Kidney tubule cell (primary cell): Measurements from ENCODE around the gene SEMA6B.

Experiments
- DNase-seq: peaks from one replicate; pipeline ENCODE4 v3.0.0-alpha.2; 2018; ENCODE audit warnings: low spot score

Gene SEMA6B

DNA sequence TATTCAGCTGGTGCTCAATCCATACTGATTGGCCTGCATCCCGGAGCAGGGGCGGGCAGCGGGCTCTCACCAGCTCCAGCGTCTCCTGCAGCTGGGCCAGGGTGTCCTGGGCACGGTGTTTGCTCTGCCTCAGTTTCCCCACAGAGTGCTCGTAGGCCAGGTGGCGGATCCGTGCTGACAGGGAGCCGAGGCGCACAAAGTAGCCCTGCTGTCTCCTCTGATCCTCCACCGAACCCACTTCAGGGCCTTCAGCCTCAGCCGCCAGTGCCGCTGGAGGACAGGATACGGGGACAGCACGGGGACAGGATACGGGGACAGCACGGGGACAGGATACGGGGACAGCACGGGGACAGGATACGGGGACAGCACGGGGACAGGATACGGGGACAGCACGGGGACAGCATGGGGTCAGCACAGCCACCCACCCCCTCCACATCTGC lies 33.9 kb downstream of the SEMA6B start:
- DNase-seq, result no peak

DNA sequence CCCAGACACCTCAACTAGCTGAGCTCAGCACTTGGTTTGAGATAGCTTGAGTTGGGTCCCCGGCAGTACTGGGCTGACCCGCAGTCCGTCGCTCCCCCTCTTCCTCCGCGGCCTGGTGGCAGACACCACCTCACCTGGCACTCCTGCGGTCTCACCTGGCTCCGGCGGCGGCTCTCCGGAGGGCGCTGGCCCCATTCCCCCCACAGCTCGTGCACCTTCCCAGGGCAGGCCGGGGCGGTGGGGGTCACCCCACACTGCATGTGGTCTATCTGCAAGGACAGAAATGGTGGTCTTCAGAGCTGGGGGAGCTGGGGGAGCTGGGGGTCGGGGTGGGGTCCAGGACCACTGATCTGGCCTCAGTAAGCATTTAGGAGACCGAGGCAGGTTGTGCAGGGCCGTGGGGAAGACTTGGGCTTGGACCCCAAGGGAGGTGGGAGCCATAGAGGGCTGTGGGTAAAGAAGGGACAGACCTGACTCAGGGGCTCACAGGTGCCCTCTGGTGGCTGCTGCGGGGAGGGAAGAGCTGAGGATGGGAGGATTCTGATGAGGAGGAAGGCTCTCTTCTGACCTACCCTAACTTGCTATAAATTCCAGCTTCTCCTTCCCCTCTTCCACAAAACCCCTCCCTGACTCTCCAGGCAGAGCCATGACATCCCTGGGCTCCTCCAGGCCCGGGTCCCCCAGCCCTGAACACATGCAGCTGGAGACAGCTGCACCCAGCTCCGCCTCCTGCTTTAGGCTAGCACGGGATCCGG lies 34.5 kb downstream of the SEMA6B start:
- peak; percentile 49 for DNase-seq

DNA sequence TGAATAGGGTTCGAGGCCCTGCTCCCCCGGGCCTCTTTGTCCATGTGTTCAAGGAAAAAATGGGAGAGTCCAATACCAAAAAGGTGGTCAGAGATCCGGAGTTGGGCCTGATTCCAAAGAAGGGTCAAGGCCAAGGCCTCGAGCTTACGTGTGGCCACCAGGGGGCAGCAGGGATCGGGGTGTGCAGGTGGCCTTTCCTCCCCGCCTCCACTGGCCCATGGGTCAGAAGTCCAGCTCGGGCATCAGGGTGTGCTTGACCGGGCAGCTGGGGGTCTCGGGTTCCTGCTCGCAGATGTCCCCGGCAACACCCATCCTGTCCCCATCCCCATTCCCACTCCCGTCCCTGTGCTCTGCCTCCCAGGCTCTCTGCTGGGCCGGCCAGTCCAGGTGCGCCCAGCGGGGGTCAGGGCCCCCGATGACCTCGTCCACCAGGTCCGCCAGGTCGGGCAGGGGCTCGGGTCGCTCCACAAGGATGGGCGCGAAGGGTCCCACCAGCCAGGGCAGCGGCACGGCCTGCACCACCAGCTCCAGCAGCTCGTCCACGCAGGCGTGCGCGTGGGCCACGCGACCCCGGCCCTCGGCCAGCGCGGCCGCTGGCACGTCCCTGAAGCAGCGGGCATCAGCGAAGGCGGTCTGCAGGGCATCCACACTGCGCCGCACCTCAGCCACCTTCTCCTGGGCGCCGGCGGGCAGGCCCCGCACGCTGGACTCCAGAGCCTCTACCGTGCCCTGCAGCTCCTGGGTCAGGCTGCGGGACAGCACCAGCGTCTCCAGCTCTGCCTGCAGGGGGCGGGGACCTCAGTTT lies 36.0 kb downstream of the SEMA6B start:
- peak; percentile 47 for DNase-seq

- DNase-seq, result no peak
Measured at GRCh38 chr19:4522291-4523002, 37.0 kb downstream of the SEMA6B start.

DNA sequence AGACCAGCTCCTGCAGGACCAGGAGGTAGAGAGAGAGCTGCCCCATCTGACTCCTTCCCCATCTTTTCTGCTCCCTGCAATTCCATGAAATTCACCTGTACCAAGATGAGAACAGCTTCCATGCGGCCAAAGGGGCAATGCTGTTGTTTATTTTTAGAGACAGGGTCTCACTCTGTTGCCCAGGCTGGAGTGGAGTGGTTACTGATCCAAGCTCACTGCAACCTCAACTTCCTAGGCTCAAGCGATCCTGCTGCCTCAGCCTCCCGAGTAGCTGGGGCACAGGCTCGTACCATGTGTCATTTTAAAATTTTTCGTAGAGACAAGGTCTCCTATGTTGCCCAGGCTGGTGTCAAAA lies 37.6 kb downstream of the SEMA6B start:
- DNase-seq, result no peak

DNA sequence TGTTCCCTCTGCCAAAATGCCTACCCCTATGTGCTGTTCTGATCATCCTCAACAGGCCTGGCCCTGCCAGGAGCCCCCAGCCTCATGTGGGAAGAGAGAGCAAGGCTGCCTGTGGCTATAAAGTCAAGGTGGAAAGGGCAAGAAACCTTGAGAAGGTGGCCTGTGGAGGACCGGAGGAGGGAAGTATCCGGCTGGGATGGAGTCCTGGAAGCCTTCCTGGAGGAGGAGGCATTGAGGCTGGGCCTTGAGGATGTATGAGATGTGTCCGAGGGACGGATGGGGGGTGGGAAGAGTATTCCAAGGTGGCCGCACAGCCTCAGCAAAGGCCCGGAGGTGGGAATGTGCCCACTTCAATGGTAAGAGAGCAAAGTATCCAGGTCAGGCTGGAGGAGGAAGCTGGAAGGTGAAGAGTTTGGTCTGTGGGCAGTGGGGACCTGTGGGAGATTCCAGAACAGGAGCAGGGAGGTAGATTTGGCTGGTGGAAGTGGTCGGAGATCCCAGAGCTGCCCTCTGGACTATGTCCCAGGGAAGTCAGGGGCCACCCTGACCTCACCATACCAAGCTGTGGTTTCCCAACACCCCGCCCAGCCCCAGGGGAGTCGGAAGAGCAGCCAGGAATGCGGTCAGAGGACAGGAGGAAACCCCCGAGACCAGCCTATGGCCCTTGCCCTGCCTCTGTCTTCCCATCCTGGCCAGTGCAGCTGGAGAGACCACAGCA lies 38.2 kb downstream of the SEMA6B start:
- DNase-seq, result peak; percentile 12

DNA sequence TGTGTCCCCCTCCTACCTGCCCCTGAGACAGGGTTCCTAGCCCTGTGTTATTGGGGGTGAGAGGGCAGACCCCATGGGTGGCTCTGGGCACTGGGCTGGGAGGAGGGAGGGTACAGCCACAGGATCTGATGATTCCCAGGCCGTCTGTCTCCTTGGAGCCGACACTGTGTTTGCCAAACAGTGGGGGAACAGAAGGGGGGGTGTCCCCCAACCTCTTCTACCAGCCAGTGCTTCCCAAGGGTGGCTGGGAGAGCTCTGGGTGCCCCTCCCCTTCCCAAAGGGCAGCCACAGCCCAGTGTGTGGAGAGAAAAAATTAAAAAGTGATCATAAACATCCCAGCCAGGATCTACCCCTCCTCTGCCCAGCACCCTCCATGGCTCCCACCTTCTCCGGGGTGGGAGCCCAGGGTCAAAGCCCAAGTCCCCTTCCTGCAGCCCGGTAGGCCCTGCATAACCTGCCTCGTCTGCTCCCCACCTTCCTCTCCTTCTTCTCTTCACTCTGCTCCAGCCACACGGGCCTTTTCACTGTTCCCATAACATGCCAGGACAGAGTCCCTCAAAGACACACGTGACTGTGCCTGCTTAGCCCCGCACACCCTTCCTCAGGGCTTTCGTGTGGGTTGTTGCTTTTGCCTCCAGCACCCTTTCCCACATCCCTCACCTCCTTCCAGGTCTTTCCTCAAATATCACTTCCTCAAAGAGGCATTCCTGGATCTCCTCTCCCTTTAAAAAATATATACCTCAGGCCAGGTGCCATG lies 39.8 kb downstream of the SEMA6B start:
- no peak for DNase-seq

GRCh38 chr19:4519172-4519496 lies 40.4 kb downstream of the SEMA6B start:
- no peak for DNase-seq

DNA sequence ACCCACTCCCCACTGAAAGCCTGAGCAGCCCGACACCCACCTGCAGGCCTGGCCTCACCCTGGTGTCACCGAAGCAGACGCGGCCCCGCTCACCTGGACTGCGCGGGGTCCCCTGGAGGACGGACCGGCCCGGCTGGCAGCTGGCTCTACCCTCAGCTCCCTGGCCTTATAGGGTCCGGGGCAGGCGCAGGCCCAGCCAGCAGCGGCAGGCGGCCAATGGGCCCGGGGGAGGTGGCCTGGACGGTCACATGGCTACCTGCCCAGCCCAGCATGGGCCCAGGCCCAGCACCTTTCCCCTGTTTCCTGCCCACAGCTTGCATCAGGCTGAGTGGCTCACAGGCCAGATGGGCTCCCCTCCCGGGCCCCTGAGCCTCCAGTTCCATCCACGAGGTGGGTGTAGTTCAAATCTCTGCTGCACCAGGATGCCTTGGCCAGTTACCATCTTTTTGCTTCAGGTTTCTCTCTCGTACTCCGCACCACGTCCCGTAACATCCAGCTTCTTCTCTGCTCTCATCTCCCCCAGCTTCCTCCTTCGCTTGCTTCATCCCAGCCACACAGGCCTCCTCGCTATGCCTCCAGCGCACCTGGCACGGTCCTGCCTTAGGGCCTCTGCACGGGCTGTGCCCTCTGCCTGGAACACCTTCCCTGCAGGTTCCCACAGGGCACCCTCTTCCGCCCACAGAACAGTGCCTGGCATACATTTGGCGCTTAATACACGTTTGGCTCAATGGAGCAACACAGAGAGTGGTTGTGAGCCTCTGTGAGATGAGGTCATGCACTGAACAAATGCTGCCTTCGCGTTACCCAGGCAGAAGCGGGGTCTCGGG lies 40.9 kb downstream of the SEMA6B start, which contains the start of gene PLIN4:
PLIN4 (minus strand) TSS at position 142 of the 827 bp plus-strand sequence. CDS start 214 bp downstream, outside the sequence.
- DNase-seq, result peak; percentile 25

DNA sequence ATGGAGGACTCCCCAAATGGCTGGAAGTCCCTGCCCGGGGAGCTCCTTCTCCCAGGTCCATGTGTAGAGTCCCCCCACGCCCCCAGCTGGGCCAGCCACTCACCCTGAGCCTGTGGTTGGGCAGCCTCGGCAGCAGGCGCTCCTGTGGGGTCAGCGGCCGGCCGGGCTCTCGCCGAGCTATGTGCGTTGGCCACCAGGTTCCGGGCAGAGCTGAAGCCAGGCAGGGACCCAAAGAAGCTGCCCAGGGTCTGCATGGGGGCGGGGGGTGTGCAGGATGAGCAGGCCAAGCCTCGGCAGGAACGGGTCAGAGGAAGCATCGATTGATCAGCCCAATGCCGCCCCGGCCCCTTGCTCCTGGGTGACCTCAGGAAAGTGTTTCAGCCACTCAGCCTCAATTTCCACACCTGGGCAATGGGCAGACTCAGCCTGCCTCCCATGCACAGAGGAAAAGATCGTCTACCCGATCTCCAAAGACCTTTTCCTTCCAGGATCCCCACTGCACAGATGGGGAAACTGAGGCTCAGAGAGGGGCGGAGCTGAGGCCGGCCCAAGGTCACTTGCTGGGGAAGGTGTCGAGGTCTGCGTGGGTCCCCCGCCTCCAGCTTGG lies 41.9 kb downstream of the SEMA6B start:
- DNase-seq, result no peak

DNA sequence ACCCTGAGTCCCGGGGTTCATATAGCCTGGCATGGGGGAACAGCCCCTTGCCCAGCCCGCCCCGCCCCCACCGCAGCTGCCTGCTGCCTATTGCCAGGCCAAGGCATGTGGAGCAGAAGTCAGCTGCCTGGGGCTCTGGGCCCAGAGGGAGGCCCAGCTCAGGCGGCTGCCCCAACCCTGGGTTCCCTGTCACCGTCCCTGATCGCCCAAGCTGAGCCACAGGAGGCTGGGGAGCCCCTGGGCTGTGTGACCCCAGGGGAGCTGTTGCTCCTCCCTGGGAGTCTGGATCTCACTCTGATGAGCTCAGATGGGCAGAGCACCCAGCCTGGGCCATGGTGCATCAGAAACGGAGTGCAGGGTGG lies 42.6 kb downstream of the SEMA6B start:
- DNase-seq, result no peak

- DNase-seq, result no peak
Measured at GRCh38 chr19:4516199-4516938, 43.1 kb downstream of the SEMA6B start.

DNA sequence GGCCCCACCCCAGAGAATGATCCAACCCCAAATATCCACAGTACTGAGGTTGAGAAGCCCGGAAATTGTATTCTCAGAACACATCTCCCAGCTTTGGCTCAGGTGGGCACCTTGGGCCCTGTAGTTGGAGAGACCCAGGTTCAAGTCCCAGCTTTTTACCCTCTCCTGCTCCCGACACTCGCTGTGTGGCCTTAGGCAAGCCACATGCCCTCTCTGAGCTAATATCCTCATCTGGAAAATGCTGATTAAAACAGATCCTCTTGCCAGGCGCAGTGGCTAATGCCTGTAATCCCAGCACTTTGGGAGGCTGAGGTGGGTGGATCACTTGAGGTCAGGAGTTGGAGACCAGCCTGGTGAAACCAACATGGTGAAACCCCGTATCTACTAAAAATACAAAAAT lies 43.8 kb downstream of the SEMA6B start:
- no peak for DNase-seq

GRCh38 chr19:4513248-4513647 lies 46.2 kb downstream of the SEMA6B start:
- no peak for DNase-seq

DNA sequence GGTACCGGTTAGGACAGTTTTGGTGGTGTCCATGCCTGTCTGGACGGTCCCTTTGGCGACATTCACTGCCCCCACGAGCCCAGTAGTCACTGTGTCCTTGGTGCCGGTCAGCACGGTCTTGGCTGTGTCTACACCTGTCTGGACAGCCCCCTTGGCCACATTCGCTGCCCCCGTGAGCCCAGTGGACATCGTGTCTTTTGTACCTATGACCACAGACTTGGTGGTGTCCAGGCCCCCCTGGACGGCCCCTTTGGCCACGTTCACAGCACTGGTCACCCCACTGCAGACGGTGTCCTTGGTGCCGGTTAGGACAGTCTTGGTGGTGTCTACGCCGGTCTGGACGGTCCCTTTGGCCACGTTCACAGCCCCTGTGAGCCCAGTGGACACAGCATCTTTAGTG lies 47.4 kb downstream of the SEMA6B start:
- DNase-seq, result no peak

DNA sequence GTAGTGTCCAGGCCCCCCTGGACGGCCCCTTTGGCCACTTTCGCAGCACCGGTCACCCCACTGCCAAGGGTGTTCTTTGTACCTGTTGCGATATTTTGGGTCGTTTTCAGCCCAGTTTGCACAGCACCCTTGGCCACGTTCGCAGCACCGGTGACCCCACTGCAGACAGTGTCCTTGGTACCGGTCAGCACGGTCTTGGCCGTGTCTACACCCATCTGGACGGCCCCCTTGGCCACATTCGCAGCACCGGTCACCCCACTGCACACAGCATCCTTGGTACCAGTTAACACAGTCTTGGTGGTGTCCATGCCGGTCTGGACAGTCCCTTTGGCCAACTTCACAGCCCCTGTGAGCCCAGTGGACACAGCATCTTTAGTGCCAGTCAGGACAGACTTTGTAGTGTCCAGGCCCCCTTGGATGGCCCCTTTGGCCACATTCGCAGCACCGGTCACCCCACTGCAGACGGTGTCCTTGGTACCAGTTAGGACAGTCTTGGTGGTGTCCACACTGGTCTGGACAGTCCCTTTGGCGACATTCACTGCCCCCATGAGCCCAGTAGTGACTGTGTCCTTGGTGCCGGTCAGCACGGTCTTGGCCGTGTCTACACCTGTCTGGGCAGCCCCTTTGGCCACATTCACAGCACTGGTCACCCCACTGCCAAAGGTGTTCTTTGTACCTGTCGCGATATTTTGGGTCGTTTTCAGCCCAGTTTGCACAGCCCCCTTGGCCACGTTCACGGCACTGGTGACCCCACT lies 48.0 kb downstream of the SEMA6B start:
- no peak for DNase-seq

- DNase-seq, result no peak
Measured at GRCh38 chr19:4510435-4511255, 48.8 kb downstream of the SEMA6B start.

GRCh38 chr19:4508698-4509097 lies 50.8 kb downstream of the SEMA6B start:
- no peak for DNase-seq
